Smooth muscle cell (in vitro differentiated cells): ENCODE measurements around the gene RABGAP1L. TPM values are rescaled to one million over a fixed set of nuclear protein-coding genes. Genes with fewer than 3 reads are reported as not detected.

Experiments used
- DNase-seq: peaks from one replicate; lab custom pipeline; 2025; ENCODE audit not compliant: unreplicated experiment; lab: John Stamatoyannopoulos, UW
- H2AFZ ChIP-seq: fragments of 200-600 bp; sonication (generic); 2 replicates; pipeline ENCODE4 v1.6.0; 2016; ENCODE audit warnings: antibody characterized with exemption, low read depth, mild to moderate bottlenecking
- H3F3A ChIP-seq: fragments of 200-600 bp; sonication (generic); 2 replicates; pipeline ENCODE4 v1.6.0; 2017; ENCODE audit warnings: antibody characterized with exemption, low read depth
- H3K27ac ChIP-seq: fragments of 200-600 bp; sonication (generic); 2 replicates; pipeline ENCODE4 v1.5.1; 2016; ENCODE audit warnings: low read depth, mild to moderate bottlenecking
- H3K27me3 ChIP-seq: fragments of 200-600 bp; sonication (generic); 2 replicates; pipeline ENCODE4 v1.6.1; 2016; ENCODE audit warnings: low read depth, mild to moderate bottlenecking
- H3K36me3 ChIP-seq: fragments of 200-600 bp; sonication (generic); 2 replicates; pipeline ENCODE4 v1.5.1; 2016; ENCODE audit warnings: low read depth
- H3K4me1 ChIP-seq: fragments of 200-600 bp; sonication (generic); 2 replicates; pipeline ENCODE4 v1.5.1; 2016; ENCODE audit warnings: low read depth
- H3K4me2 ChIP-seq: fragments of 200-600 bp; sonication (generic); 2 replicates; pipeline ENCODE4 v1.6.0; 2016; ENCODE audit warnings: mild to moderate bottlenecking
- H3K4me3 ChIP-seq: fragments of 200-600 bp; sonication (generic); 2 replicates; pipeline ENCODE4 v1.5.1; 2016; ENCODE audit warnings: mild to moderate bottlenecking
- H3K79me2 ChIP-seq: fragments of 200-600 bp; sonication (generic); 2 replicates; pipeline ENCODE4 v1.6.0; 2016; ENCODE audit warnings: low read depth, mild to moderate bottlenecking
- H3K9ac ChIP-seq: fragments of 200-600 bp; sonication (generic); 2 replicates; pipeline ENCODE4 v1.6.0; 2016; ENCODE audit warnings: low read depth
- H3K9me3 ChIP-seq: fragments of 200-600 bp; sonication (generic); replicated peaks from 2 replicates; pipeline ENCODE4 v1.5.1; 2016; ENCODE audit warnings: low read depth
- H4K20me1 ChIP-seq: fragments of 200-600 bp; sonication (generic); 2 replicates; pipeline ENCODE4 v1.6.0; 2016; ENCODE audit warnings: low read depth
- WGBS: methylation state at CpG from one replicate; pipeline ENCODE4 v1.1.7; 2016; ENCODE audit warnings: low lambda C conversion rate; 5-methylcytosine and 5-hydroxymethylcytosine counted together
- polyA plus RNA-seq: library from polyadenylated mRNA; unstranded; fragments of >200 nt; fragmentation: Nextera tagmentation; extraction: Ambion mirVana; gene quantifications from 2 replicates; pipeline ENCODE4 v1.2.1, GENCODE V29; 2016
- total RNA-seq: library from RNA; depleted of rRNA; stranded (reverse); fragments of >200 nt; gene quantifications from 2 replicates; pipeline ENCODE4 v1.2.3, GENCODE V29; 2014
- TF ChIP-seq, protein P1 (sequence below): fragments of 200-600 bp; sonication (generic); IDR thresholded peaks from 2 replicates; pipeline ENCODE4 v1.5.1; 2017; ENCODE audit warnings: borderline replicate concordance, mild to moderate bottlenecking, antibody characterized with exemption; ENCODE audit not compliant: insufficient read depth, poor library complexity, severe bottlenecking

RABGAP1L gene
- total and polyA plus RNA-seq, 2 experiments from 2014 or later, result 4.8 to 24.7 TPM

DNA sequence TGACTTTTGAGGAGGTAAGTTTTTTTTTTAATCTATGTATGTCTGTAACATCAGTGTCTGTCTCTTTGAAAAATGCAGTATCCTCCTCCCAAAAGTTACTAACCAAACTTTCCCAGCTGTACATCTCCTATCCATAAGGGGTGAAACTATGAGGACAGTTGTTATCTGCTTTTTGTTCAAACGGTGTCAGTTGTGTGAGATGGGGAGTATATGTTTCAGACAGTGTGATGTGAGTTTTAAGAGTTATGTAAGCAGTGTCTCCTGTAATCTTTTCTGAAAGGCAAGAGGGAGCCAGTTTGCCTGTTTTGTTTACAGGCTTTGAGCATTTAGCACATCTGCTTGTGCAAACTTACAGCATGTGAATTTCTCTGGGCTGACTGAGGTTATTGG, 805.6 kb downstream of the RABGAP1L start:
- peak overlapping the region; percentile 28 for H3K4me2 ChIP-seq
- H3K36me3 ChIP-seq, result no peaks in the 10 kb centered on the region
- H3K27ac ChIP-seq, result peak overlapping the region; percentile 12
- H3K4me1 ChIP-seq, result peaks cover 14% of the 10 kb centered on the region
- H3K9ac ChIP-seq, result no peak overlapping the region
- WGBS, result 26% methylated on average over 1 of the region's 1 CpG
- H3K4me3 ChIP-seq, result no peak overlapping the region
- TF ChIP-seq, protein P1, sequence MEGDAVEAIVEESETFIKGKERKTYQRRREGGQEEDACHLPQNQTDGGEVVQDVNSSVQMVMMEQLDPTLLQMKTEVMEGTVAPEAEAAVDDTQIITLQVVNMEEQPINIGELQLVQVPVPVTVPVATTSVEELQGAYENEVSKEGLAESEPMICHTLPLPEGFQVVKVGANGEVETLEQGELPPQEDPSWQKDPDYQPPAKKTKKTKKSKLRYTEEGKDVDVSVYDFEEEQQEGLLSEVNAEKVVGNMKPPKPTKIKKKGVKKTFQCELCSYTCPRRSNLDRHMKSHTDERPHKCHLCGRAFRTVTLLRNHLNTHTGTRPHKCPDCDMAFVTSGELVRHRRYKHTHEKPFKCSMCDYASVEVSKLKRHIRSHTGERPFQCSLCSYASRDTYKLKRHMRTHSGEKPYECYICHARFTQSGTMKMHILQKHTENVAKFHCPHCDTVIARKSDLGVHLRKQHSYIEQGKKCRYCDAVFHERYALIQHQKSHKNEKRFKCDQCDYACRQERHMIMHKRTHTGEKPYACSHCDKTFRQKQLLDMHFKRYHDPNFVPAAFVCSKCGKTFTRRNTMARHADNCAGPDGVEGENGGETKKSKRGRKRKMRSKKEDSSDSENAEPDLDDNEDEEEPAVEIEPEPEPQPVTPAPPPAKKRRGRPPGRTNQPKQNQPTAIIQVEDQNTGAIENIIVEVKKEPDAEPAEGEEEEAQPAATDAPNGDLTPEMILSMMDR, result no peak
- no peak for DNase-seq
- H4K20me1 ChIP-seq, result no peaks in the 10 kb centered on the region
- H2AFZ ChIP-seq, result no peak overlapping the region
- H3K79me2 ChIP-seq, result no peaks in the 10 kb centered on the region
- H3K27me3 ChIP-seq, result no peaks in the 10 kb centered on the region
- no peaks in the 10 kb centered on the region for H3F3A ChIP-seq
- no peaks in the 10 kb centered on the region for H3K9me3 ChIP-seq

GRCh38 chr1:174965362-174966007, 806.2 kb downstream of the RABGAP1L start:
- Histone ChIP-seq H3K4me3 (no peak overlapping the region), H3K79me2 (no peaks in the 10 kb centered on the region), H3K27ac (peak overlapping the region; percentile 12), H3F3A (no peaks in the 10 kb centered on the region), H3K27me3 (no peaks in the 10 kb centered on the region), H3K4me1 (peaks cover 14% of the 10 kb centered on the region), H2AFZ (no peak overlapping the region), H3K36me3 (no peaks in the 10 kb centered on the region), H3K9me3 (no peaks in the 10 kb centered on the region), H3K4me2 (no peak overlapping the region), H4K20me1 (no peaks in the 10 kb centered on the region), H3K9ac (no peak overlapping the region)
- 59% methylated on average over 3 of the region's 3 CpGs for WGBS
- TF ChIP-seq, protein P1, result no peak
- no peak for DNase-seq

DNA sequence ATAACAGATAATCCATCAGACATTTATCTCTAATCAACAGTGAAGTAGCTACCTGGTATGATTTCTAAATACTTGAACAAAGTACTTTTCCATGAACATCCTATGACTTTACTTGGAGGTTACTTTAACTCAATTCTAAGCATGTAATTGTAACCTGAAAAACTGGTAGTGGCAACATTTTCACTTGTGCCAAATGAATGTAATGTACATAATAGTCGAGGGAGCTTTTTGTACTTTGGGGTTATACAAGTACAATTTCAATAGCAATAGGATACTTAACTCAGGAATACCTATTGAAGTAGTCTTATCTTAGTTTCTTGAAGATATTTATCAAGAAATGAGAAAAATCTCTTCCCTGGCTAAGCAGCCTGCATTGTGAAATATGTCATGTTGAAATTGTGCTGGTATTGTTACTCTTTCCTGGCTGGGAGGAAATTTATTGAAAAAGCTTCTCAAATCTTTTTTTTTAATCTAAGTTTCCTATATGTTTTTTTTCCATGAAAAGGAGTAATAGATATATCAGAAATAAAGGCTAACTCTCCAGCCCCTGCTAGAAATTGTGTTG, 806.8 kb downstream of the RABGAP1L start:
- Histone ChIP-seq H4K20me1 (no peaks in the 10 kb centered on the region), H3K79me2 (no peaks in the 10 kb centered on the region), H3K9me3 (no peaks in the 10 kb centered on the region), H3K27ac (no peak overlapping the region), H3K4me1 (peaks cover 14% of the 10 kb centered on the region), H3K36me3 (no peaks in the 10 kb centered on the region), H3K4me3 (no peak overlapping the region), H3K27me3 (no peaks in the 10 kb centered on the region), H2AFZ (no peak overlapping the region), H3K9ac (no peak overlapping the region), H3K4me2 (no peak overlapping the region), H3F3A (no peaks in the 10 kb centered on the region)
- TF ChIP-seq, protein P1, result no peak
- DNase-seq, result no peak
- WGBS, result 63% methylated on average over 1 of the region's 1 CpG
